Stimulated activated CD8-positive, alpha-beta memory T cell treated with anti-CD3 and anti-CD28 coated beads, Interleukin-7, amount 100 ng/mL, for 1 hour (primary cell): ENCODE results near the gene DHRS13.
"Not testable (repeated sequence)": the region's sequence is repeated elsewhere in the genome, so short reads cannot be mapped to it uniquely, and the experiment has no call there.

Experiments
- DNase-seq, 2 donors: peaks; one replicate each; pipeline ENCODE4 v3.0.0-alpha.2; 2020; ENCODE audit warnings: low read depth in 2 of 2

Gene DHRS13

GRCh38 chr17:28903546-28903841 is 615 bp upstream of the DHRS13 start:
- DNase-seq, result not testable (repeated sequence)

GRCh38 chr17:28901866-28902818 is 737 bp downstream of the DHRS13 start:
- no peak for DNase-seq

GRCh38 chr17:28900986-28901726 is 1.7 kb downstream of the DHRS13 start:
- no peak for DNase-seq

GRCh38 chr17:28899212-28899815 is 3.6 kb downstream of the DHRS13 start:
- DNase-seq, result no peak

- no peak for DNase-seq
Measured at GRCh38 chr17:28898527-28898955, 4.3 kb downstream of the DHRS13 start.

GRCh38 chr17:28897769-28898526 is 4.9 kb downstream of the DHRS13 start:
- peak in 1 of 2 donors; percentile 8 for DNase-seq

- peak; percentile 26 to 39 for DNase-seq
Measured at GRCh38 chr17:28896884-28897768, 5.8 kb downstream of the DHRS13 start, which contains the start of gene FLOT2. FLOT2 (minus strand) TSS chr17:28897733; CDS start chr17:28897574, 159 bp downstream.

GRCh38 chr17:28896491-28896883 is 6.4 kb downstream of the DHRS13 start:
- no peak for DNase-seq

GRCh38 chr17:28895794-28896447 is 7.0 kb downstream of the DHRS13 start:
- DNase-seq, result no peak

GRCh38 chr17:28893248-28894183 is 9.4 kb downstream of the DHRS13 start:
- DNase-seq, result not testable (repeated sequence)

GRCh38 chr17:28892024-28892423 is 10.9 kb downstream of the DHRS13 start:
- no peak for DNase-seq

GRCh38 chr17:28891201-28891600 is 11.7 kb downstream of the DHRS13 start:
- no peak for DNase-seq

- no peak for DNase-seq
Measured at GRCh38 chr17:28889996-28890395, 12.9 kb downstream of the DHRS13 start.

- DNase-seq, result no peak
Measured at GRCh38 chr17:28888832-28889231, 14.0 kb downstream of the DHRS13 start.

- no peak for DNase-seq
Measured at GRCh38 chr17:28887871-28888471, 14.9 kb downstream of the DHRS13 start.

GRCh38 chr17:28885951-28886350 is 16.9 kb downstream of the DHRS13 start:
- DNase-seq, result no peak

GRCh38 chr17:28885363-28885762 is 17.5 kb downstream of the DHRS13 start:
- DNase-seq, result no peak

GRCh38 chr17:28883967-28884702 is 18.7 kb downstream of the DHRS13 start:
- DNase-seq, result no peak
